Measurements from ENCODE around the gene SLC22A16. TPM values are rescaled to one million over a fixed set of nuclear protein-coding genes. Genes with fewer than 3 reads are reported as not detected.
"Not testable (repeated sequence)": the region's sequence is repeated elsewhere in the genome, so short reads cannot be mapped to it uniquely, and the experiment has no call there.

SLC22A16 gene
- total RNA-seq, 1 donor from 2014 or later = not detected

DNA sequence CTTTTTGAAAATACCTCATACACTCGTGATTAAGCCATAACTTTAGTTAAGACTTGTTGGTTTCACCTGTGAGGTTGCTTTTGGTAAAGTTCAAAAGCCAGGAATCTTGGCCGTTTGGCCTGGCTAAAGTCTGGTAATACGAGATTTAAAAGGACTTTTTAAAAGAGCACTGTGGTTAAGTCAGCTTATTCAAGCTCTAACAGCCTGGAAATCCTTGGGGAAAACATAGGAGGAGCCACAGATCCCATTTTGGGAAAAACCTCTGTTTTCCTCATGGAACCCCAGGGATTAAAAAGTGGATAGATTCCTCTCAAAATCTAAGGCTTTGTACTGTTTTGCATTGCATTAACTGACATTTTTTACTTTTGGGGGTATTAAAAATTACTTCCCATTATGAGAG lies 13.7 kb upstream of the SLC22A16 start:
- DNase-seq (ENCODE audit: low read depth) = no peak

GRCh38 chr6:110488606-110489190 lies 12.3 kb upstream of the SLC22A16 start:
- no peak for DNase-seq (ENCODE audit: low read depth)

GRCh38 chr6:110487968-110488381 lies 11.6 kb upstream of the SLC22A16 start:
- DNase-seq (ENCODE audit: low read depth) = not testable (repeated sequence)

DNA sequence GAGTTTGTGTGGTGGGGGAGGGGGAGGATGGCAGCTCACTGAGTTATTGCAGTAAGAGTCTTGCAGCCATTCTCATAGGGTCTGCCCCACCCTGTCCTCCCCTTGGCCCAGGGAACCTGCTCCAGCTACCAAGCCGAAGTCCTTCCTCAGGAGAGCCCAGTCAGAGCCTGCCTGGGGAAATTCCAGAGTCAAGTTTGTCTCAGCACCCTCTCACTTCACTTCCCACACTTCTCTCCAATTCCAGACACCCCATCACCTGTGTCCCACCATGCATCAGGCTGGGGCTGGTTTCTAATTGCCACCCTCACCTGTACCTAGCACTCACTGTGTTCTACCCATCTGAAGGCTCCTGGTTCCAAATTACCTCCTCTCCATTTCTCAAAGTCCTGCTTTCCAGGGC lies 10.3 kb upstream of the SLC22A16 start:
- no peak for DNase-seq (ENCODE audit: low read depth)

DNA sequence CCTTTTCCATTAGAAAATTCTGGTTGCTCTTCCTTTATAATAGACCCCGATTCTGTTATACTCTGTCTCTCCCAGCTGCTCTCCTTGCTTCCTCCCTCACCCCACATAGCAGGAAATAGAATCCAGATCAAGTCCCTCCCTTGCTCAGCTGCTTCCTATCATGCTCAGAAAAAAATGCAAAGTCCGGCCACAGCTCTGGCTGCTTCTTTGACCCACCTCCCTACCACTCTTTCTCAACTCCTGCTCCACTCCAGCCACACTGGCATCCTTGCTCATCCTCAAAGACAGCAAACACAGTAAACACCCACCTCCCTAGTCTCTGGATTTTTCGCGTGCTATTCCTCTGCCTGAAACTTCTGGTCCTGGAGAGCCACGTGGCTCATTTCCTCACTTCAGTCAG lies 9.1 kb upstream of the SLC22A16 start:
- no peak for DNase-seq (ENCODE audit: low read depth)

DNA sequence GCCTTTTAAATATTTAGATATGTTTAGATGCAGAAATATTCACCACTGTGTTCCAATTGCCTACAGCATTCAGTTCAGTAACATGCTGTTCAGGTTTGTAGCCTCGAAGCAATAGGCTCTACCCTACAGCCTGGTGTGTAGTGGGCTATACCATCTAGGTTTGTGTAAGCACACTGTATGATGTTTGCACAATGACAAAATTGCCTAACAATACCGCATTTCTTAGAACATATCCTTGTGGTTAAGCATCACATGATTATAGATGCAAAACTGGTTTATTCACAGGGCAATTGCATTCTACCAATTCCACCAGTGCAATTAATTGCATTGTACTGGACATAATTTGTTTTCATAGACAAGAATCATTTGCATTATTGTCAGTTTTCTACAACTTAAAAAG lies 7.9 kb upstream of the SLC22A16 start:
- peak; percentile 52 for DNase-seq (ENCODE audit: low read depth)

DNA sequence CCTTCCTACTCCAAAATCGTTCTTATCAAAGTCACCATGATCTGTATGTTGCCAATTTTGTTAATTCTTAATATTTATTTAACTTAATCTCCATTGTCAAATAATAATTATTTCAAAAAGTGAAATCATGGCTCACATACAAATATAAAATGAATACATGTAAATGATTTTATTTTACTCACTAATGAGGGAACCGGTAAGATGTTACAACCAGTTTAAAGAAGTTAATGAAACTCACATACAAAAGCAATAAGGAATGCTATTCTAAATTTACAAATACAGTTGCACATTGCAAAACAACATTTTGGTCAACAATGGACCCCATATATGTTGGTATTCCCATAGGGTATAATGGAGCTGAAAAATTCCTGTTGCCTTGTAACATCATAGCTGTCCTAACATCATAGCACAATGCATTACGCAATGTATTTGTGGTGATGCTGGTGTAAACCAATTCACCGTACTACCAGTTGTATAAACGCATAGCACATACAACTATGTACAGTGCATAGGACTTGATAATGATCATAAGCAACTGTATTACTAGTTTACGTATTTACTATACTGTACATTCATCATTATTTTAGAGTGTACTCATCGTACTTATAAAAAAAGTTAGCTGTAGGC lies 6.5 kb upstream of the SLC22A16 start:
- no peak for DNase-seq (ENCODE audit: low read depth)

GRCh38 chr6:110481081-110481480 lies 4.7 kb upstream of the SLC22A16 start:
- no peak for DNase-seq (ENCODE audit: low read depth)

GRCh38 chr6:110475066-110475653 lies 1.3 kb downstream of the SLC22A16 start:
- DNase-seq (ENCODE audit: low read depth) = no peak

DNA sequence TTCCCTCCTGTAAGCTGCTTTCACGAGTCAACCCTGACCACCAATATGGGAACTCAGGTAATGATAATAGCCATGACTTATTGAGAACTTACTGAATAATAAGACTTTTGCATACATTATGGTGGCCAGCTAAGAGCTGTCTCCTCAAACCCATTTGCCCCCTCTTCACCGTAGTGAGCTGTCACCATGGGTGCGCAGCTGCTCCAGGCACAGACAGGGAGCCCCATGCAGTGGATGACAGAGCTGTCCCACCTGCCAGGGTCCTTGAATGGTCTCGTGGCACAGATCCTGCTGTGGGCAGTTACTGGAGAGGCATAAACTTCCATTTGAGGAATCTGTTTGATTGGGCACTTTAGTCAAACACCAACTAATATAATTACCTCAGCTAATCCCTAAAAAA lies 1.9 kb downstream of the SLC22A16 start:
- DNase-seq (ENCODE audit: low read depth) = no peak

GRCh38 chr6:110472739-110473138 lies 3.7 kb downstream of the SLC22A16 start:
- no peak for DNase-seq (ENCODE audit: low read depth)

DNA sequence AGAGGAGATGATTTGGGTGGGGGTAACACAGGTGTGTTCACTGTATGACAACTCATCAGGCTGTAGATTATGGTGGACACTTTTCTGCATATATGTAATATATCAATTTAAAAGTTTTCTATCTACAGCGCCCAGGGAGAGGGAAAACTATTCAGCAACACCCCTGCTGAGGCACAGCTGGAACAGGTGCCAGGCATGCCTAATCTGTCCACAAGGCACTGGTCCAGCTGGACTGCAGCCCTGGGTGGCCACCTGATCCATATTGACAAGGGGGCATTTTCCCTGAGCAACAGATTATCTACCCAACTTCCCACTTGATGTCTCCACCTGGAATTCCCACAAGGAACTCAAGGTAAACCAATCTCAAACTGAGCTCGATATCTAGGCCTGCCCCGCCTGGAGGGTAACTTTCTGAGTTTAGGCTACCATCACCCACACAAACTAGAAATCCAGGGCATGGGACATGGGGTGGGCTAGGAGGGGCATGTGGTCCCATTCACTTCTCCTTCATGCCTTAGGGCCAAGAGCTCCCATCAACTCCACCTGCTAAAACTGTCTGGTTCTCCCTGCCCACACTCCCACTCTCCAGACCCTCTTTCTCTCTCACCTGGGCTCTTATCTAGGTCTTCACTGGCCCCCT lies 4.6 kb downstream of the SLC22A16 start:
- no peak for DNase-seq (ENCODE audit: low read depth)

GRCh38 chr6:110468731-110469130 lies 7.7 kb downstream of the SLC22A16 start:
- DNase-seq (ENCODE audit: low read depth) = no peak

- DNase-seq (ENCODE audit: low read depth) = no peak
Observed at GRCh38 chr6:110467566-110468140, 8.8 kb downstream of the SLC22A16 start.

GRCh38 chr6:110462884-110463481 lies 13.4 kb downstream of the SLC22A16 start:
- DNase-seq (ENCODE audit: low read depth) = no peak

- DNase-seq (ENCODE audit: low read depth) = no peak
Observed at GRCh38 chr6:110461376-110461775, 15.0 kb downstream of the SLC22A16 start.

DNA sequence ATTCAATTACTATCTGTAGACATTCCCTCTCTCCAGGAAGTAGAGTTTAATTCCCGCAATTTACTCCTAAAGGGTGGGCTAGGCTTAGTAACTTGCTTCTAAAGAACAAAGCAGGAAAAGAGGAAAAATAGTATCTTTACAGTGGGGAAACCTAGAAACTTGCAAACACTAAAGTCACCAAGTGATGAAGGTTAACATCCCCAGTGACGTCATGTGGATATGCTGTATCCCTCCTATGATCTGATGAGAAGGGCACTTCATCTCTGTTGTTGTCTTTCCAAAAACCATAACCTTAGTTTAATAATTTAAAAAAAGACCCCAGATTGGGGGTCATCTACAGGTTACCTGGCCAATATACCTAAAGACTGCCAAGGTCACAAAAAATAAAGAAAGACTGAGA lies 17.3 kb downstream of the SLC22A16 start:
- DNase-seq (ENCODE audit: low read depth) = no peak

DNA sequence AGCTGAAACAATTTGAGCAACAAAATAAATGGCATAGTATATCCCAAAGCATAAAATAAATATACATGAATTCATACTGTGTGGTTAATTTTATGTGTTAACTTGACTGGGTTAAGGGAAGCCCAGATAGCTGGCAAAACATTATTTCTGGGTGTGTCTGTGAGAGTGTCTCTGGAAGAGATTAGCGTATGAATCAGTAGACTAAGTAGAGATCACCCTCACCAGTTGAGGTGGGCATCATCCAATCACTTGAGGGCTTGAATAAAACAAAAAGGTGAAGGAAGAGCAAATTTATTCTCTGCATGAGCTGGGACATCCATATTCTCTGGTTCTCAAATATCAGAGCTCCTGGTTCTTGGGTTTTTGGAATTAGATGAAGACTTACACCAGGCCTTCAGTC lies 17.9 kb downstream of the SLC22A16 start:
- no peak for DNase-seq (ENCODE audit: low read depth)

DNA sequence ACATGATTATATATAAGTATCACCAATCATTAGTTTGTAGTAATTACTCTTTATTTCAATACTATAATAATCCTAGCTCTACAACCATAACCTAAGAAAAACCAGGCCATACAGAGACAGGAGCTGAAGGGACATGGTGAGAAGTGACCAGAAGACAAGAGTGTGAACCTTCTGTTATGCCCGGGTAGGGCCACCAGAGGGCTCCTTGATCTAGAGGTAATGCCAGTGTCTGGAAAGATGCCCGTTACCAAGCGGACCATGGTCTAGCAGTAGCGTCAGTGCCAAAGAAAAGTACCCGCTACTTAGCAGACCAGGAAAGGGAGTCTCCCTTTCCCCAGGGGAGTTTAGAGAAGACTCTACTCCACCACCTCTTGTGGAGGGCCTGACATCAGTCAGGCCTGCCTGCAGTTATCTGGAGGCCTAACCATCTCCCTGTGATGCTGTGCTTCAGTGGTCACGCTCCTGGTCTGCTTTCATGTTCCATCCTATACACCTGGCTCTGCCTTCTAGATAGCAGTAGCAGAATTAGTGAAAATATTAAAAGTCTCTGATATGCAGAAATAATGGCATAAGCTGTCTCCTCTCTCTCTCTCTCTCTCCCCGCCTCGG lies 18.7 kb downstream of the SLC22A16 start:
- peak; percentile 69 for DNase-seq (ENCODE audit: low read depth)

- DNase-seq (ENCODE audit: low read depth) = no peak
Observed at GRCh38 chr6:110456694-110457093, 19.7 kb downstream of the SLC22A16 start.

DNA sequence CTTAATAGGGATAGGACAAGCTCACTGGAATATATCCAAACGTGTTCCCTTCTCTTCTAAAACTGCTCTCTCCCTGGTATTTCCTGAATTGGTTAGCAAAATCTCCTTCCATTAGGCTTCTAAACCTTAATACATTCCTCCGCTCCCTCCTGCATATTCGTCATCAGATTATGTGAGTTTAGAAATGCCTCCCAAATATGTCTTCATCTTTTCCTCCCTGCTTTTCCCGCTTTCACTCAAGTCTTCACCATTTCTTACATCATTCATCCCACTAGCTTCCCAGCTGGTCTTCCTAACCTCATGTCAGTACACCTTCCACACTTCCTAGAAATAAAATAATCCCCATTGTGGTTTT lies 26.9 kb downstream of the SLC22A16 start:
- no peak for DNase-seq (ENCODE audit: low read depth)
